ENCODE data around the gene TMUB1.
"Not testable (repeated sequence)": the region's sequence is repeated elsewhere in the genome, so short reads cannot be mapped to it uniquely, and the experiment has no call there.

The TMUB1 gene

GRCh38 chr7:151045262-151045661 is 38.0 kb downstream of the TMUB1 start:
- TF ChIP-seq CTCF (IDR thresholded peaks at IDR 0.05; ENCODE audit: low read depth, low read length, missing control alignments), result no peak
- no peak overlapping the region for H3K4me3 ChIP-seq (ENCODE audit: low read depth, low read length)
- no peak for DNase-seq (ENCODE audit: low read depth)

GRCh38 chr7:151043959-151044358 is 39.3 kb downstream of the TMUB1 start:
- no peak for DNase-seq (ENCODE audit: low read depth)
- TF ChIP-seq CTCF (IDR thresholded peaks at IDR 0.05; ENCODE audit: low read depth, low read length, missing control alignments), result no peak
- no peak overlapping the region for H3K4me3 ChIP-seq (ENCODE audit: low read depth, low read length)

- H3K4me3 ChIP-seq (ENCODE audit: low read depth, low read length); DNase-seq (ENCODE audit: low read depth): not testable (repeated sequence)
Measured at GRCh38 chr7:151043449-151043848, 39.8 kb downstream of the TMUB1 start.

- no peak for TF ChIP-seq CTCF (IDR thresholded peaks at IDR 0.05; ENCODE audit: low read depth, low read length, missing control alignments)
- no peak for DNase-seq (ENCODE audit: low read depth)
- no peak overlapping the region for H3K4me3 ChIP-seq (ENCODE audit: low read depth, low read length)
Measured at GRCh38 chr7:151040616-151041375, 42.5 kb downstream of the TMUB1 start.

- no peak overlapping the region for H3K4me3 ChIP-seq (ENCODE audit: low read depth, low read length)
- DNase-seq (ENCODE audit: low read depth), result no peak
- TF ChIP-seq CTCF (IDR thresholded peaks at IDR 0.05; ENCODE audit: low read depth, low read length, missing control alignments), result no peak
Measured at GRCh38 chr7:151039850-151040548, 43.3 kb downstream of the TMUB1 start.

- no peak overlapping the region for H3K4me3 ChIP-seq (ENCODE audit: low read depth, low read length)
- no peak for DNase-seq (ENCODE audit: low read depth)
- no peak for TF ChIP-seq CTCF (IDR thresholded peaks at IDR 0.05; ENCODE audit: low read depth, low read length, missing control alignments)
Measured at GRCh38 chr7:151038951-151039849, 44.1 kb downstream of the TMUB1 start.

- no peak for TF ChIP-seq CTCF (IDR thresholded peaks at IDR 0.05; ENCODE audit: low read depth, low read length, missing control alignments)
- no peak for DNase-seq (ENCODE audit: low read depth)
- no peak overlapping the region for H3K4me3 ChIP-seq (ENCODE audit: low read depth, low read length)
Measured at GRCh38 chr7:151035902-151036301, 47.4 kb downstream of the TMUB1 start.

Measured in GM12864 (cell line).